Measurements from ENCODE around the gene ZNF611. TPM values are rescaled to one million over a fixed set of nuclear protein-coding genes. Genes with fewer than 3 reads are reported as not detected.
"Not testable (repeated sequence)": the region's sequence is repeated elsewhere in the genome, so short reads cannot be mapped to it uniquely, and the experiment has no call there.

Gene ZNF611
- total RNA-seq, 2 experiments from 2014 or later, result 26.6 TPM

DNA sequence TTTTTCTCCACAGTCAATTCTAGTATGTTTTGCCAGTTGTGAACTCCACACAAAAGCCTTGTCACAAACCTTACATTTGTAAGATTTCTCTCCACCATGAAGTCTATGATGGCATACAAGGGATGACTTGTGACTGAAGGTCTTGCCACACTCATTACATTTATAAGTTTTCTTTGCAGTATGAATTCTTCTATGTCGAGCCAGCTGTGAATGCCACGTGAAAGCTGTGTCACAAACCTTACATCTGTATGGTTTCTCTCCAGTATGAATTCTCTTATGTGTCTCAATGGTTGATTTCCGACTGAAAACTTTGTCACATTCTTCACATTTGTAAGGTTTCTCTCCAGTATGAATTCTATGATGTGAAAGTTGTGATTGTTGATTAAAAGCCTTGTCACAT lies 29.2 kb downstream of the ZNF611 start:
- H3K27ac Mint-ChIP-seq, H3K4me3 Mint-ChIP-seq, CTCF ChIA-PET, H3K27me3 Mint-ChIP-seq, H3K4me1 Mint-ChIP-seq, POLR2A ChIA-PET, DNase-seq: not testable (repeated sequence)
- H3K9me3 Mint-ChIP-seq, result peaks cover 63% of the 10 kb centered on the region
- H3K36me3 Mint-ChIP-seq (ENCODE audit: low read depth), result peaks cover 68% of the 10 kb centered on the region

DNA sequence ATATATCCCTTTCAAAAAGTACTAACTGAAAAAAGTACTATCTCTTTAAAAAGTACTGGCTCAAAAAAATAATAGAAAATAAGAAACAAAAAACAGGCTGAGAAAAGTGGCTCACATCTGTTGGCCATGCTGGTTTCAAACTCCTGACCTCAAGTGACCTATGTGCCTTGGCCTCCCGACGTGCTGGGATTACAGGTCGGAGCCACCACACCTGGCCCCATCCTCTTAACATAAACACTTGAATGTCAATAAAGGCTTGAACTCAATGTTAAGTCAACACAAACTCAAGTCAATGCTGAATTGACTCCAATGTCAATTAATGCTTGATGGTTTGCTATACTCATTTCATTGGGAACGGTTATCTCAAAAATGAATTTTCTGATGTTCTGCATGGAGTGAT lies 30.9 kb downstream of the ZNF611 start:
- no peaks in the 10 kb centered on the region for H3K27me3 Mint-ChIP-seq
- DNase-seq, result no peak
- no peaks in the 10 kb centered on the region for H3K4me1 Mint-ChIP-seq
- peaks cover 64% of the 10 kb centered on the region for H3K9me3 Mint-ChIP-seq
- ChIA-PET CTCF (no interaction called here), POLR2A (no interaction called here)
- H3K27ac Mint-ChIP-seq, result no peak overlapping the region
- H3K36me3 Mint-ChIP-seq (ENCODE audit: low read depth), result peaks cover 65% of the 10 kb centered on the region
- no peak overlapping the region for H3K4me3 Mint-ChIP-seq

DNA sequence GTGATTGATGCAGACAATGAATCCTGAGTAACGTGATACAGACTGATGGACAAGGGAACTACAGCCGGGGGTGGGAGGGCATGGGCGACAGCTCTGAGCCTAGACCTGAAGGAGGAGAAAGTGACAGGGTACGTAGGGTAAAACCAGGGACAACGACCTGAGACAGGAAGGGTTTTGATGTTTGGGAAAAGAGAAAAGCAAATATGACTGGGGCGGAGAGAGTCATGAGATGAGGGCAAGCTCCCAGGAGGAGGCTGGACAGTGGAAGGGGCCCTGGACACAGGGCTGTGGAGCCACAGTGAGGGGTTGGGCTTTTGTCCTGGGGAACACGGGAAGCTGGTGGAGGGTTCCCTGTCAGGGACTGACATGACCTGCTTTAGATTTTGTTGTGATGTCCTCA lies 34.2 kb downstream of the ZNF611 start:
- CTCF ChIA-PET, result no interaction called here
- H3K27ac Mint-ChIP-seq, result no peak overlapping the region
- no peaks in the 10 kb centered on the region for H3K27me3 Mint-ChIP-seq
- no peak overlapping the region for H3K4me3 Mint-ChIP-seq
- H3K36me3 Mint-ChIP-seq (ENCODE audit: low read depth), result peaks cover 38% of the 10 kb centered on the region
- H3K4me1 Mint-ChIP-seq, result no peaks in the 10 kb centered on the region
- POLR2A ChIA-PET, result no interaction called here
- H3K9me3 Mint-ChIP-seq, result peaks cover 60% of the 10 kb centered on the region
- DNase-seq, result no peak

DNA sequence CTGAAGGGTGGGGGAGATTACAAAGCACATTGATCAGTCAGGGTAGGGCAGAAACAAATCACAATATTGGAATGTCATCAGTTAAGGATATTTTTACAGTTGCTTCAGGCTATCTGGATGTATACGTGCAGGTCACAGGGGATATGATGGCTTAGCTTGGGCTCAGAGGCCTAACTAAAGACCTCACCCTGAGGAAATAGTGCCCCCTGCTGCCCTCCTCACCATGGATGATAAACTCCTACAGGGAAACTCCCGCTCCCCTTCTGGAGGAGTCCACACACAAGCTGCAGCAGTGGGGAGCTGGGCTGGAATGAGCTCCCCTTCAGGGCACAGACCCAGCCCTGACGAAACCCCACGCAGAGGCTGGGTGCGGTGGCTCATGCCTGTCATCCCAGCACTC lies 35.3 kb downstream of the ZNF611 start:
- H3K4me3 Mint-ChIP-seq, DNase-seq, CTCF ChIA-PET, POLR2A ChIA-PET, H3K4me1 Mint-ChIP-seq, H3K27me3 Mint-ChIP-seq, H3K27ac Mint-ChIP-seq: not testable (repeated sequence)
- Mint-ChIP-seq H3K9me3 (peaks cover 49% of the 10 kb centered on the region), H3K36me3 (ENCODE audit: low read depth) (peaks cover 26% of the 10 kb centered on the region)

DNA sequence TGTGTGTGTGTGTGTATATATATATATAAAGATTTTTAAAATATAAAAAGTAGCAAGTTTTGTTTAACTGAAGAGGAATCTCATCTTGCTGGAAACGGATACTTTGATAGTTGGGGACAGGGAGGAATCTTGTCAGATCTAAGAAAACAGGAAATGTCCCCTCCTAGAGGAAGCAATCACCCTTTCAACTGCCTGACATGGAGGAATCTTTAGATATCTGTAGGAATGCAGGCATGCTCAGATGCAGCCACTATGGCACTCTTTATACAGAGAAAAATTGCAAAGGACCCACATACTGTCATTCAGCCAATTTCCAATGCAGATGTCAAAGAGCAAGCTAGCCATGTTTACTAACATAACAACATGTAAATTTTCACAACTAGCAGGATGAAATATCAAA lies 38.8 kb downstream of the ZNF611 start:
- POLR2A ChIA-PET, result no interaction called here
- DNase-seq, result no peak

DNA sequence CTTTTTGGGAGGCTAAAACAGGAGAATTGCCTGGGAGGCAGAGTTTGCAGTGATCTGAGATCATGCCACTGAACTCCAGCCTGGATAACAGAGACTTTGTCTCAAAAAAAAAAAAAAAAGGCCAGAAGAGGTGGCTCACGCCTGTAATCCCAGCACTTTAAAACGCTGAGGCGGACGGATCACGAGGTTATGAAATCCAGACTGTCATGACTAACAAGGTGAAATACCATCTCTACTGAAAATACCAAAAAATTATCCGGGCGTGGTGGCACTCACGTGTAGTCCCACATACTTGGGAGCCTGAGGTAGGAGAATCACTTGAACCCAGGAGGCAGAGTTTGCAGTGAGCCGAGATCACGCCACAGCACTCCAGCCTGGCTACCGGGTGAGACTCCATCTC lies 39.9 kb downstream of the ZNF611 start:
- ChIA-PET CTCF (no interaction called here), POLR2A (no interaction called here)
- peaks cover 25% of the 10 kb centered on the region for H3K36me3 Mint-ChIP-seq (ENCODE audit: low read depth)
- DNase-seq, result no peak
- no peak overlapping the region for H3K27ac Mint-ChIP-seq
- H3K4me3 Mint-ChIP-seq, result no peak overlapping the region
- H3K27me3 Mint-ChIP-seq, result no peaks in the 10 kb centered on the region
- H3K4me1 Mint-ChIP-seq, result peaks cover 14% of the 10 kb centered on the region
- peaks cover 30% of the 10 kb centered on the region for H3K9me3 Mint-ChIP-seq

More for the DNA sequence above, 38.8 kb downstream of the ZNF611 start:
- Mint-ChIP-seq H3K27ac (no peak overlapping the region), H3K27me3 (no peaks in the 10 kb centered on the region), H3K9me3 (peaks cover 35% of the 10 kb centered on the region), H3K4me1 (peaks cover 5% of the 10 kb centered on the region), H3K36me3 (ENCODE audit: low read depth) (peaks cover 25% of the 10 kb centered on the region), H3K4me3 (no peak overlapping the region)
- CTCF ChIA-PET, result no interaction called here

DNA sequence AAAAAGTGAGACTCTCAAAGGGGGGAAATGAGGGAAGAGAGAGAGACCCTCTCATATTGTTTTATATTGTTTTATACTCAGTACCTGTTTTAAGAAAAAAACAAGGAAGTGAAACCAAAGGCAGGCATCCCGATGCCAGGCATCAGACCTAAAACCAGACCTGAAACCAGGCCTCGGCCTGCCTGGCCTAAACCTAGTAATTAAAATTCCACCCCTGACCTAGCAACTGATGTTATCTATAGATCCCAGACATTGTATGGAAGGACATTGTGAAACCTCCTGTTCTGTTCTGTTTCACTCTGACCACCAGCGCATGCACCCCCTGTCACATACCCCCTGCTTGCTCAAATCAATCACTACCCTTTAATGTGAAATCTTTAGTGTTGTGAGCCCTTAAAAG lies 40.6 kb downstream of the ZNF611 start:
- H3K4me3 Mint-ChIP-seq, CTCF ChIA-PET, H3K27ac Mint-ChIP-seq, H3K27me3 Mint-ChIP-seq, POLR2A ChIA-PET, DNase-seq: not testable (repeated sequence)
- Mint-ChIP-seq H3K9me3 (peaks cover 27% of the 10 kb centered on the region), H3K4me1 (peaks cover 18% of the 10 kb centered on the region), H3K36me3 (ENCODE audit: low read depth) (peaks cover 27% of the 10 kb centered on the region)

DNA sequence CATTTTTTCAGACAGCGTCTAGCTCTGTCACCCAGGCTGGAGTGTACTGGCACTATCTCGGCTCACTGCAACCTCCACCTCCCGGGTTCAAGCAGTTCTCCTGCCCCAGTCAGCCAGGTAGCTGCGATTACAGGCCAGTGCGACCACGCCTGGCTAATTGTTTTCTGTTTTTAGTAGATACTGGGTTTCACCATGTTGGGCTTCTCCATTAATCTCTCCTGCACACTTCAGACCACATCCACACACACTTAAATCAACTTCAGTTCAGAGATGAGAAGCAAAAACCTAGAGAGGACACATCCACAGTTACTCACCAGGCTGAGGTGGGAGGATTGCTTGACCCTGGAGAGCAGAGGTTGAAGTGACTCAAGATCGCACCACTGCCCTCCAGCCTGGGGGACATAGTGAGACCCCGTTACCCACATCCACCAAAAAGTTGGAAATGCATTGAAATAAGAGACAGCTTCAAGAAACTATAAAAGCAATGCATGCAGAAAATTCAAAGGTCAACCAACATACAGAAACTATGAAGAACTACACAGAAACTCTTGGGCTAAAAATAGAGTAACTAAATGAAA lies 42.3 kb downstream of the ZNF611 start:
- POLR2A ChIA-PET, result no interaction called here

DNA sequence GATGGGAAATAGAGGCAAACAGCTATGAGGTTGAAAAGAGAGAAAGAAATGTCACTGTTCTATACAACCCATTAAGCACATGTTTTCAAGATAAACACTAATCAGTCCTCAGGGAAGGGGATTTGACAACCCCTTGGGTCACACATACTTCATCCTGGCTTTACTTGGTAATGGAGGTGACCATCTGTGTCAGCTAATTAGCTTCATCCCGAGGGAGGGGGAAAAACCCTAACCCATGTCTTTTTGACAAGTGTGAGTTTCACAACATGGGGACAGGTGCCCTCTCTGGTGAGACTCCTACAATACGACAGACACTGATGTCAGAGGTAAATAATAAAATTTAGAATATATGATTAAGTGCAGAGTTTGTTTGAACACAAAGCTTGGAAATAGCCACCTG lies 43.1 kb downstream of the ZNF611 start:
- ChIA-PET POLR2A (no interaction called here), CTCF (no interaction called here)
- Mint-ChIP-seq H3K36me3 (ENCODE audit: low read depth) (peaks cover 32% of the 10 kb centered on the region), H3K27me3 (no peaks in the 10 kb centered on the region), H3K4me3 (peak overlapping the region; percentile 94), H3K9me3 (peaks cover 10% of the 10 kb centered on the region), H3K4me1 (peaks cover 32% of the 10 kb centered on the region), H3K27ac (peak overlapping the region; percentile 42)
- DNase-seq, result no peak

More for the DNA sequence above, 42.3 kb downstream of the ZNF611 start:
- Mint-ChIP-seq H3K36me3 (ENCODE audit: low read depth) (peaks cover 32% of the 10 kb centered on the region), H3K27ac (no peak overlapping the region), H3K4me1 (peaks cover 32% of the 10 kb centered on the region), H3K27me3 (no peaks in the 10 kb centered on the region), H3K4me3 (no peak overlapping the region), H3K9me3 (peaks cover 13% of the 10 kb centered on the region)
- CTCF ChIA-PET, result no interaction called here
- no peak for DNase-seq

DNA sequence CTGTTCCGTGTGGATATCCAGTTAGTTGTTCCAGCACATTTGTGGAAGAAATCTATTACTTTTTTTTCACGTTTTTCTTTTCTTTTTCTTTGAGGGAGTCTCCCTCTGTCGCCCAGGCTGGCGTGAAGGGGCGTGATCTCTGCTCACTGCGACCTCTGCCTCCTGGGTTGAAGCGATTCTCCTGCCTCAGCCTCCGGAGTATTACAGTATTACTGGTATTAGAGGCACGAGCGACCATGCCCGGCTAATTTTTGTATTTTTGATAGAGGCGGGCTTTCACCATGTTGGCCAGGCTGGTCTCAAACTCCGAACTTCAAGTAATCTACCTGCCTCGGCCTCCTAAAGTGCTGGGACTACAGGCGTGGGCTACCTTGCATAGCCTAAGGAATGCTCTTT lies 43.6 kb downstream of the ZNF611 start:
- Mint-ChIP-seq H3K9me3 (peaks cover 9% of the 10 kb centered on the region), H3K27me3 (no peaks in the 10 kb centered on the region), H3K4me1 (peaks cover 32% of the 10 kb centered on the region), H3K27ac (peak overlapping the region; percentile 97), H3K36me3 (ENCODE audit: low read depth) (peaks cover 36% of the 10 kb centered on the region), H3K4me3 (peak overlapping the region; percentile 94)
- POLR2A ChIA-PET, result no interaction called here
- CTCF ChIA-PET, result no interaction called here
- DNase-seq, result no peak

DNA sequence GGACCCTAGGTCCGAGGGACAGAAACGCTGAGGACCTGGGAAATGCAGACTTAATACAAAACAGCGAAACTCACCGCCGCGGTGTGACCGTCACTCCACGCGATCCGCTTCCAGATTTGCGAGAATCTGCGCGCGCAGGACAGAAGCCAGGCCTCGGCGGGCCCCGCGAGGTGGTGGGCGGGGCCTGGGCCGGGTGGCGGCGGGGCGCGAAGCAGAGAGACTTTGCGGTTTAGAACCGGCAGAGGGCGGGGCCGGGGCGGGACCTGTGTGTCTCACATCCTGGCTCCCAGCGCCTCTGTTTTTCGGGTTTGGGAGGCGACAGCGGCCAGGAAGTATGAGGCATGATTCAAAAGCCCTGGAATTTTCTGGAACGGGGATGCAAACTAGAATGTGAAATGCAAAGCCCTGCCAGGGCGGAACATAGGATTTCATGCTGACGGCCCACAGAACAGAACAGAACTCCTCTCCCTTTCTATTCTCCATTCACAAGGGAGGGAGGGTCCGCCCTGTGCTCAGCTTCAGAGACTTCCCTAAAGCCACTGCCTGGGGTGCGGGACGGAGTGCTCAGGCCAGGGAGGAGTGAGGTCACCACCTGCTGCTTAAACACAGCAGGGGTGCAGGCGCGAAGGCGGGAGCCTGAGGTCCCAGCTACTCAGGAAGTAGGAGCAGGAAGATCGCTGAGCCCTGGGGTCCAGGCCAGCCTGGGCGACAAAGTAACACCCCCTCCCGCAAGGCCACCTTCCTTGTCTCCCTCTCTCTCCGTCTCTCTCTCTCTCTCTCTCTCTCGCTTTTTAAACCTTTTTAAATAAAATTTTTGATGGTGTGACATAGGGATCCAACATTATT lies 44.3 kb downstream of the ZNF611 start:
- Mint-ChIP-seq H3K9me3 (peaks cover 5% of the 10 kb centered on the region), H3K36me3 (ENCODE audit: low read depth) (peaks cover 40% of the 10 kb centered on the region), H3K4me3 (peak overlapping the region; percentile 94), H3K4me1 (peaks cover 32% of the 10 kb centered on the region), H3K27me3 (no peaks in the 10 kb centered on the region), H3K27ac (peak overlapping the region; percentile 97)
- ChIA-PET POLR2A (no interaction called here), CTCF (no interaction called here)
- peak; percentile 94 for DNase-seq

DNA sequence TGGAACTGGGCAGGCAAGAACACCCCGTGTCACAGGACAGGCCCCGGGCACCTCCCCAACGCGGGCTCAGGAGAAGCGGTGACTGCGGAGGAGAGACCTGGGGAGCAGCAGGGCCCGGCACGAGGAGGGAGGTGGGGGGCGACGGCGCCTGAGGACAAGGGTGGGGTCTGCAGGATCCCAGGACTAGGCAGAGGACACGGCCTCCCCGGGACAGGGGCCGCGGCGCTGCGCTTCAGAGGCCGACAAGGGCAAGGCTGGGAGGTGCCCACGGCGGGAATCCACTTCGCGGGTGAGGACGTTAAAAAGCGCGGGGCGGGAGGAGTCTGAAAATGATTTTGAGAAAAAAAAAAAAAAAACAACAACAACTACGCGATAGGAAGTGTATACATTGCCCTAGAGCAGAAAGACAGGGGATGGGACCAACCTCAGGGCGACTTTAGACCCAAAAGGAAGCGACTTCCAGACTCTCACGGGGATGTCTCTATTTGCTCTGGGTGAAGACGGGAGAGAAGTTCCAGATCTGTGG lies 44.9 kb downstream of the ZNF611 start:
- peak; percentile 39 for DNase-seq
- ChIA-PET POLR2A (no interaction called here), CTCF (no interaction called here)

DNA sequence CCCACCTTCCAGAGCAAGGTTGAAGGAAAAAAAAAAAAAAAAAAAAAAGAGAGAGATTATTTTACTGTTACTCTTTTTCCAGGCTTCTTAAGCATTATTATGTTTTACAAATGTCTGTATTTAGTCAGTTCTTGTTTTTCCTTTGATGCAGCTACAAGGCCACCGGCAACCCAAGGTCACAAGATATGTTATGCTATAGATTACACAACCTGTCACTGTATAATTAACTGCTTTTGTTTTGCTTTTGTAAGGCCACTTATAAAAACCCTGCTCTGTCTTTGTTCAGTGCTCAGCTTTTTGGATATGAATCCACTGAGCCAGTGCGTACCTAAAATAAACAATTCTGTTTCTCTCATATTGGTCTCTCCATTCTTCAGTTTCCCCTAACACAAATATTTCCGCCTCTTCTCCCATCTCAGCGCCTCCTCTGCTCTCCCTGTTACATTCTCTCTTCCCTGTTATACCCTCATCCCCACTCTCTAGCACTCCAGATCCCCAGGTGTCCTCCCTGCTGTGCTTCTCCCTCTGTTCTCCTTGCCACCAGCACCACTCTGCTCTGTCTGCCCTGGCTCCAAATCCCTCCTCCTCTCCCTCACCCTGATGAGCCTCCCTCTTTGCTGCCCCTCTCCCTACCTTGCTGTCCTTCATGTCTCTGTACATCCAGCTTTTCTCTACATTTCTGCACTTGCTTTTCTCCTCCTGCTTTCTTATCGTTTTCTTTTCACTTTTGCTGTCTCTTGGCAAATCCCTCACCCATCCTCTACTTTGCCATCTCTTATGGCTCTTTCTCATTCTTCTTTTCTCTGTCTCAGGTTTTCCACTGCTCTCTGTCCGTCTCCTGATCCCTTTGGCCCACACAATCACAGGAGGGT lies 45.7 kb downstream of the ZNF611 start:
- Mint-ChIP-seq H3K36me3 (ENCODE audit: low read depth) (peaks cover 53% of the 10 kb centered on the region), H3K27ac (peak overlapping the region; percentile 97), H3K4me1 (peaks cover 41% of the 10 kb centered on the region), H3K9me3 (peaks cover 15% of the 10 kb centered on the region), H3K4me3 (peak overlapping the region; percentile 94)
- H3K27me3 Mint-ChIP-seq, CTCF ChIA-PET, POLR2A ChIA-PET, DNase-seq: not testable (repeated sequence)

More for the DNA sequence above, 44.9 kb downstream of the ZNF611 start:
- peaks cover 37% of the 10 kb centered on the region for H3K4me1 Mint-ChIP-seq
- H3K27ac Mint-ChIP-seq, result peak overlapping the region; percentile 97
- H3K4me3 Mint-ChIP-seq, result peak overlapping the region; percentile 94
- H3K36me3 Mint-ChIP-seq (ENCODE audit: low read depth), result peaks cover 46% of the 10 kb centered on the region
- H3K27me3 Mint-ChIP-seq, result no peaks in the 10 kb centered on the region
- peaks cover 10% of the 10 kb centered on the region for H3K9me3 Mint-ChIP-seq
